Ishikawa (cell line): ENCODE results near the gene PTPRN2.

Experiments used
- CREB1 ChIP-seq: IDR thresholded peaks from 2 replicates; pipeline ENCODE4 v1.6.1; 2012; ENCODE audit warnings: low read depth
- EP300 ChIP-seq: IDR thresholded peaks from 2 replicates; pipeline ENCODE4 v1.6.1; 2012; ENCODE audit warnings: borderline replicate concordance
- FOXM1 ChIP-seq: IDR thresholded peaks from 2 replicates; pipeline ENCODE4 v1.6.1; 2012; ENCODE audit warnings: low read depth, borderline replicate concordance
- MAX ChIP-seq: IDR thresholded peaks from 2 replicates; pipeline ENCODE4 v1.6.1; 2012
- RAD21 ChIP-seq: IDR thresholded peaks from 2 replicates; pipeline ENCODE4 v1.6.1; 2012; ENCODE audit warnings: low read depth
- REST ChIP-seq: IDR thresholded peaks from 2 replicates; pipeline ENCODE4 v1.6.1; 2012; ENCODE audit warnings: low read depth, mild to moderate bottlenecking

- no peak for TF ChIP-seq EP300
- no peak for TF ChIP-seq MAX
- TF ChIP-seq FOXM1: no peak
- TF ChIP-seq RAD21: no peak
- no peak for TF ChIP-seq CREB1
- TF ChIP-seq REST: no peak
These were observed 244.1 kb downstream of the PTPRN2 start for GRCh38 chr7:158343526-158343925.
